ENCODE measurements around the gene VAT1L.

The VAT1L gene

DNA sequence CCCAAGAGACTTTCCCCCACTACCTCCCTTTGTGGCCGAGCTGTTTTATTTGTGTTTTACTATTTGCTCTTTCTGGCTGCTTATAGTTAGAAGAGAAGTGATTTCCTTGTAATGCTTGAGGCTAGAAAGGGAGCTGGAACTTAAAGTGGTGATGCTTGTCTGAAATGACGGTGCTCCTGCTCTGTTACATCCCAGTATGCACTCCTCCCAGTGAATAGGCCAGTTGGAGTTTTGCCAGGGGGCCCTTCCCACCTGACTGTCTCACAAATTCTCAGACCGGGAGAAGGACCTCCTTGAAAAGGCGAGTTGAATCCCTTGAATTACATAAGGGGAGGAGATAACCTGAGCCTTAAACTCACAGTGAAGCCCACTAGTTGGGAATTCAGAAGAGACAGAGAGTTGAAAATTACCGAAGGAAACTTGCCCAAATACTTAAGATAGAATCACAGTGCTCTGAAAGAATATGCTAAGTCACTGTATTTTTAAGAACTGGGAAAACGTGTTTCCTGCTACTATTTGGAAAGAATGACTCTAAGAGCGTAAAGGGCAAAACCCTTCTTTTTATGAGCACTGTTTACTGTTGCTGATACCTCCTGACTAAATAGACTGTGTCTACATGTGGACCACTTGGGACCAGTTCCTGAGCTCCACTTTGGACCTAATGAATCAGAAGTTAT lies 149.2 kb downstream of the VAT1L start:
- TF ChIP-seq, protein P1, sequence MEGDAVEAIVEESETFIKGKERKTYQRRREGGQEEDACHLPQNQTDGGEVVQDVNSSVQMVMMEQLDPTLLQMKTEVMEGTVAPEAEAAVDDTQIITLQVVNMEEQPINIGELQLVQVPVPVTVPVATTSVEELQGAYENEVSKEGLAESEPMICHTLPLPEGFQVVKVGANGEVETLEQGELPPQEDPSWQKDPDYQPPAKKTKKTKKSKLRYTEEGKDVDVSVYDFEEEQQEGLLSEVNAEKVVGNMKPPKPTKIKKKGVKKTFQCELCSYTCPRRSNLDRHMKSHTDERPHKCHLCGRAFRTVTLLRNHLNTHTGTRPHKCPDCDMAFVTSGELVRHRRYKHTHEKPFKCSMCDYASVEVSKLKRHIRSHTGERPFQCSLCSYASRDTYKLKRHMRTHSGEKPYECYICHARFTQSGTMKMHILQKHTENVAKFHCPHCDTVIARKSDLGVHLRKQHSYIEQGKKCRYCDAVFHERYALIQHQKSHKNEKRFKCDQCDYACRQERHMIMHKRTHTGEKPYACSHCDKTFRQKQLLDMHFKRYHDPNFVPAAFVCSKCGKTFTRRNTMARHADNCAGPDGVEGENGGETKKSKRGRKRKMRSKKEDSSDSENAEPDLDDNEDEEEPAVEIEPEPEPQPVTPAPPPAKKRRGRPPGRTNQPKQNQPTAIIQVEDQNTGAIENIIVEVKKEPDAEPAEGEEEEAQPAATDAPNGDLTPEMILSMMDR (IDR thresholded peaks at IDR 0.05) = no peak

DNA sequence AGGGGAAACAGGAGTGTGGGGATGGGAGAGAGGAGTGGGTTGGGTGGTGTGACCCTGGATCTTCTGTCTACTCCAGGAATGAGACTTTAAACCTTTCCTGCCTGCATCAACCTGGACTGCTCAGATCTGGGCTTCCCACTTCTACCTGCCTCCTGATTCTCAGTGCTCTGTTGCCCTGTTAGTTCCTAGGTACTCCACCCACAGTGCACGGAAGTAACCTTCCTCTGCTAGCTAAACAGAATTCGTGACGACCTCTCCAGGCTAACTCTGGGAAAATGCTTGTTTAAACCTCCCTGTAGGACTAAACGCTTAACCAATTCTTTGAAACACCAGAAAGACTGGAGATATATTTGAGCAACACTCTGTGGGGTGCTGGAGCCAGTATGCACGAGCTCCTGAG lies 150.5 kb downstream of the VAT1L start:
- TF ChIP-seq, protein P1 (IDR thresholded peaks at IDR 0.05) = no peak

DNA sequence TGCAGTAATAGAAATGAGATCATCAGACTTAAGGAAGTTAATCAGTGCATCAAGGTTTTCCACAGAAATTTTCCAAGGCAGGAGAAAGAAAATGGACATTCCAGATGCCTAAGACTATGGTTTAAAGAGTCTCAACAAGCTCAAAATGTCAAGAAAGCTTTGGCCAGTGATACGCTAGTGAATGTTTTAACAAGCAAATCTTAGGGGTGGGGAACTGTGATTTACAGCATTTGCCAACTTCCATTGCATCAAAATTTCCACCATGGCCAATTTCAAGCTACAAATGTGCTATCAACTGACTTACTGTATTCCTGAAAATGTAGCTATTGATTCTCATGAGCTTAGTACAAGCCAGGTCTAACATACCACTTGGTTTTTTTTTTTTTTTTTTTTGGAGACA lies 151.6 kb downstream of the VAT1L start:
- TF ChIP-seq, protein P1 (IDR thresholded peaks at IDR 0.05) = no peak

DNA sequence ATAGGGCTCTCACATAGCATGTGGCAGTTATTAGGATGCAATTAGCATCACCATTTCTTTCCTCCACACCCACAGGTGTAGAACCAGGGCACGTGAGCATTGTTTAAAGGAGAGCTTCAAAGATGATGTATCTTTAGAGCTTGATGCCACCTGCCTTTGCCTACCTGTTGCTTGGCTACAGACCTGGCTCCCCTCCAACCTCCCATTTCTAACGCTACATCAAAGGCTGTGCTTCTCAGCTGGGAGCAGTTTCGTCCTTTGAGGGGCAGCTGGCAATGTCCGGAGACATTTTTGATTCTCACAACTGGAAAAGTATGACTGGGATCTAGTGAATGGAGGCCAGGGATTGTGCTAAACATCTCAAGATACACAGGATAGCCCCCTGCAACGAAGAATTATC lies 155.4 kb downstream of the VAT1L start:
- TF ChIP-seq, protein P1 (IDR thresholded peaks at IDR 0.05) = no peak

DNA sequence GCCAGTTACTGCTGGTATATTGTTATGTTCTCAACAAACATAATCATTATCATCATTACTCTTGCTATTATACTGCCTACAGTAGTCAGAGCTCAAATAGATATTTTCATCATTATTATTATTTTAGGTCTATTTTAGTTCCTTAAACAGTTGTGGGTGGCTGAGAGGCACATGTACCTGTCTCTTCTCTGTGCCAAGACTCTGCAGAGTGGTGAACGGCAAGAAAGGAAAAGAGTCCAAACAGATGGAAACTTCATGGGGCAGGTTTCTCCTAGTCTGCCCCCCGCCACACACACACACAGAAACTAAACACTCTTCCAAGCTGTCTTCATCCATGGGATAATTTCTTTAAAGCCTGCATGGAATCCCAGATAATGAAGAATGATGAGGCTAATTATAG lies 156.3 kb downstream of the VAT1L start:
- TF ChIP-seq, protein P1 (IDR thresholded peaks at IDR 0.05) = no peak

DNA sequence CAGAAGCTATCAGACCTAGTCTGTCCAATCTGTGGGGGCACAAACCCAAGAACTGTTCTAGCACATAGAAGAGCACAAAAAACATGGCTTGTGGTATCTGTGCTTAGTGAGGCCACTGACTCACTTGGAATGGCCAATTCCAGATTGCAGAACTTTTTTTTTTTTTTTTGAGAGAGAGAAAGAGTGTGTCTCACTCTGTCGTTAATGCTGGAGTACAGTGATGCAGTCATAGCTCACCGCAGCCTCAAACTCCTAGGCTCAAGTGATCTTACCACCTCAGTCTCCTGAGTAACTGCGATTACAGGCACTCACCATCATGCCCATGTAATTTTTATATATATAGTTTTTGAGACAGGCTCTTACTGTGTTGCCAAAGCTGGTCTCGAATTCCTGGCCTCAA lies 156.8 kb downstream of the VAT1L start:
- TF ChIP-seq, protein P1 (IDR thresholded peaks at IDR 0.05) = no peak

DNA sequence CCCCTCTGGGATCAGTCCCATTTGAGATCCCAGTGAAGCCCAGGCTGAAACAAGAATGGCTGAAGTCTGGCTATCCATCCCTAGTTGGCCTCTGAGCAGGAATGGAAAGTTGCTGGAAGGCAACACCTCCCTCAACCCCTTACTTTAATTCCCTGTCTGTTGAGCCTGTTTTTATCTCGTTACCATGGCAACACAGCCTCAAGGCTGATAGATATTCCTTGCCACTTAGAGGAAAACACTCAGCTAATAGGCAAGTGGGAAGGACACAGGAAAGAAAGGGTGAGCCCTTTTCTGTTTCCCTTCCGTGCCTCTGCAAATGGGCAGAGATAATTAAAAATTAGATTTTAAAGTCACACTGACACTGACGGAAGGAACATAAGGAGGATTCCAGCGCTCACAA lies 158.5 kb downstream of the VAT1L start:
- TF ChIP-seq, protein P1 (IDR thresholded peaks at IDR 0.05) = no peak

DNA sequence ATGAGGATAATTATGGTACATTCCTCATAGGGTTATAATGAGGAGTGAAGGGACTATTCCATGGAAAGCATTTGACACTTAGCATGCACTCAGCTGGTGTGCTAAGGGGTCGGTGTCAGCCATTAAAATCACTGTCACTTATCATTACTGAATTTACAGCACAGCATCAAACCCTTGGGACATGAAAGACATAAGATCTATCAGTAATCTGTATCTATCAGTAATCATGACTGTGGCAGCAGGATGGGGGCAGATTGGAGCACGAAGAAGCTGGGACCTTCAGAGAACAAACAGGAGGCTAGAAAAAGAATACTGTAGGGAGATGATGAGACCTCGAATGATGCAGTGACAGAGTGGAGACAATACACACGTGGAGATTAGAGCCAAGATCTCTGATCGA lies 160.5 kb downstream of the VAT1L start:
- TF ChIP-seq, protein P1 (IDR thresholded peaks at IDR 0.05) = no peak
